ES-I3 (cell line): ENCODE measurements around the gene CTIF.

Experiments used
- H3K36me3 ChIP-seq: 2 replicates; pipeline ENCODE4 v1.6.1; 2013; ENCODE audit warnings: mild to moderate bottlenecking, low read length, control low read depth, moderate library complexity; ENCODE audit not compliant: insufficient read depth
- H3K4me1 ChIP-seq: 2 replicates; pipeline ENCODE4 v1.6.1; 2013; ENCODE audit warnings: mild to moderate bottlenecking, control low read depth, low read length; ENCODE audit not compliant: insufficient read depth
- H3K9ac ChIP-seq: 2 replicates; pipeline ENCODE4 v1.6.1; 2013; ENCODE audit warnings: low read depth, mild to moderate bottlenecking, low read length, moderate library complexity
- H3K9me3 ChIP-seq: 2 replicates; pipeline ENCODE4 v1.6.1; 2013; ENCODE audit warnings: mild to moderate bottlenecking, low read length, moderate library complexity; ENCODE audit not compliant: control insufficient read depth, insufficient read depth

Gene CTIF

GRCh38 chr18:48871391-48872166 is 332.7 kb downstream of the CTIF start:
- Histone ChIP-seq H3K4me1 (peaks cover 11% of the 10 kb centered on the region), H3K9ac (no peak overlapping the region), H3K36me3 (no peaks in the 10 kb centered on the region), H3K9me3 (no peaks in the 10 kb centered on the region)

GRCh38 chr18:48872234-48873145 is 333.7 kb downstream of the CTIF start:
- Histone ChIP-seq H3K4me1 (peaks cover 11% of the 10 kb centered on the region), H3K9me3 (no peaks in the 10 kb centered on the region), H3K36me3 (no peaks in the 10 kb centered on the region), H3K9ac (no peak overlapping the region)

- Histone ChIP-seq H3K9me3 (no peaks in the 10 kb centered on the region), H3K9ac (no peak overlapping the region), H3K4me1 (peaks cover 13% of the 10 kb centered on the region), H3K36me3 (no peaks in the 10 kb centered on the region)
Measured at GRCh38 chr18:48874233-48874632, 335.4 kb downstream of the CTIF start.

- Histone ChIP-seq H3K4me1 (peaks cover 16% of the 10 kb centered on the region), H3K9me3 (no peaks in the 10 kb centered on the region), H3K9ac (no peak overlapping the region), H3K36me3 (no peaks in the 10 kb centered on the region)
Measured at GRCh38 chr18:48874701-48875162, 335.9 kb downstream of the CTIF start.

- no peaks in the 10 kb centered on the region for H3K36me3 ChIP-seq
- H3K9me3 ChIP-seq = no peaks in the 10 kb centered on the region
- H3K4me1 ChIP-seq = peaks cover 16% of the 10 kb centered on the region
- no peak overlapping the region for H3K9ac ChIP-seq
Measured at GRCh38 chr18:48875314-48875941, 336.6 kb downstream of the CTIF start.

- H3K36me3 ChIP-seq = no peaks in the 10 kb centered on the region
- H3K4me1 ChIP-seq = peaks cover 16% of the 10 kb centered on the region
- H3K9me3 ChIP-seq = no peaks in the 10 kb centered on the region
- H3K9ac ChIP-seq = no peak overlapping the region
Measured at GRCh38 chr18:48875942-48876511, 337.2 kb downstream of the CTIF start.

GRCh38 chr18:48876590-48876989 is 337.8 kb downstream of the CTIF start:
- H3K9me3 ChIP-seq = no peaks in the 10 kb centered on the region
- no peak overlapping the region for H3K9ac ChIP-seq
- no peaks in the 10 kb centered on the region for H3K36me3 ChIP-seq
- H3K4me1 ChIP-seq = peaks cover 16% of the 10 kb centered on the region

- Histone ChIP-seq H3K9ac (no peak overlapping the region), H3K9me3 (no peaks in the 10 kb centered on the region), H3K36me3 (no peaks in the 10 kb centered on the region), H3K4me1 (peaks cover 13% of the 10 kb centered on the region)
Measured at GRCh38 chr18:48877941-48878340, 339.1 kb downstream of the CTIF start.

- H3K4me1 ChIP-seq = peaks cover 10% of the 10 kb centered on the region
- H3K9ac ChIP-seq = no peak overlapping the region
- H3K9me3 ChIP-seq = no peaks in the 10 kb centered on the region
- H3K36me3 ChIP-seq = no peaks in the 10 kb centered on the region
Measured at GRCh38 chr18:48878471-48878870, 339.6 kb downstream of the CTIF start.

- Histone ChIP-seq H3K9ac (no peak overlapping the region), H3K36me3 (no peaks in the 10 kb centered on the region), H3K9me3 (no peaks in the 10 kb centered on the region), H3K4me1 (peaks cover 10% of the 10 kb centered on the region)
Measured at GRCh38 chr18:48879008-48879431, 340.2 kb downstream of the CTIF start.

GRCh38 chr18:48880931-48881330 is 342.1 kb downstream of the CTIF start:
- Histone ChIP-seq H3K4me1 (peaks cover 10% of the 10 kb centered on the region), H3K36me3 (no peaks in the 10 kb centered on the region), H3K9me3 (no peaks in the 10 kb centered on the region), H3K9ac (no peak overlapping the region)

- Histone ChIP-seq H3K9ac (no peak overlapping the region), H3K9me3 (no peaks in the 10 kb centered on the region), H3K36me3 (no peaks in the 10 kb centered on the region), H3K4me1 (peaks cover 10% of the 10 kb centered on the region)
Measured at GRCh38 chr18:48882379-48882778, 343.5 kb downstream of the CTIF start.

- Histone ChIP-seq H3K9ac (no peak overlapping the region), H3K36me3 (no peaks in the 10 kb centered on the region), H3K4me1 (peaks cover 4% of the 10 kb centered on the region; the same call in 1 of the 2 replicates), H3K9me3 (no peaks in the 10 kb centered on the region)
Measured at GRCh38 chr18:48884306-48884705, 345.5 kb downstream of the CTIF start.

- Histone ChIP-seq H3K4me1 (peaks cover 5% of the 10 kb centered on the region; the same call in 1 of the 2 replicates), H3K36me3 (no peaks in the 10 kb centered on the region), H3K9me3 (no peaks in the 10 kb centered on the region), H3K9ac (no peak overlapping the region)
Measured at GRCh38 chr18:48884771-48885170, 345.9 kb downstream of the CTIF start.
